A549 (cell line): ENCODE data around the gene PCSK6.

ENCODE experiments used
- CEBPB ChIP-seq, 2 experiments: fragments of >200 bp in 1 of 2; sonication (Bioruptor Twin) in 1 of 2; formaldehyde crosslinking in 1 of 2; IDR thresholded peaks; 2 replicates each; pipeline ENCODE4 v1.6.1; 2012 to 2016
- EP300 ChIP-seq, 2 experiments: fragments of >200 bp; sonication (Bioruptor Twin); formaldehyde crosslinking; IDR thresholded peaks; 2 replicates in 1 of 2; 3 replicates in 1 of 2; pipeline ENCODE4 v1.6.1; 2016 to 2017
- GATA3 ChIP-seq: IDR thresholded peaks from 2 replicates; pipeline ENCODE4 v1.6.1; 2012; ENCODE audit warnings: borderline replicate concordance
- JUN ChIP-seq, 2 experiments: fragments of >200 bp; sonication (Bioruptor Twin); formaldehyde crosslinking; IDR thresholded peaks; 2 replicates in 1 of 2; 3 replicates in 1 of 2; pipeline ENCODE4 v1.6.1; 2016 to 2017
- POLR2A ChIP-seq: IDR thresholded peaks from 2 replicates; pipeline ENCODE4 v1.6.1; 2012; ENCODE audit warnings: mild to moderate bottlenecking, low read length
- RFX5 ChIP-seq: fragments of 450-650 bp; IDR thresholded peaks from 2 replicates; pipeline ENCODE4 v1.7.1; 2014; ENCODE audit warnings: antibody characterized with exemption, mild to moderate bottlenecking, moderate library complexity
- TF ChIP-seq, protein P1 (sequence below): fragments of >200 bp; sonication (Bioruptor Twin); formaldehyde crosslinking; IDR thresholded peaks from 3 replicates; pipeline ENCODE4 v1.6.1; 2016
- TF ChIP-seq, protein P2 (sequence below): IDR thresholded peaks from 2 replicates; pipeline ENCODE4 v1.6.1; 2012; ENCODE audit warnings: low read depth, borderline replicate concordance
- TF ChIP-seq, protein P3 (sequence below): fragments of >200 bp; sonication (Bioruptor Twin); formaldehyde crosslinking; IDR thresholded peaks from 3 replicates; pipeline ENCODE4 v1.5.1; 2016

DNA sequence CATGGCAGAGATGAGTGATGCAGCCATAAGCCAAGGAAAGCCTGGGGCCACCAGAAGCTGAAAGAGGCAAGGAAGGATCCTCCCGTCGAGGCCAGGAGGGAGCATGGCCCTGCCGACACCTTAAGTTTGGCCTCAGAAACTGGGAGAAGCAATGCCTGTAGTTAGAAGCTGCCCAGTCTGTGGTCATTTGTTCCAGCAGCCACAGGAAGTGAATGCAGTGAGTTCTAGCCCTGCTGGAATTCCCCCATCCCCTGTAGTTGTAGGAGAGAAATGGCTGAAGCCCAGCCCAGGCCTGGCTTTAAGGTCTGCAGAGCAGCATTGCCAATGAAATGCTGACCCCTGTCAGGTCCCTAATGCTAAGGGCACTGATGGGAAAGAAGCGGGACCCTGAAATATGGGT lies 225.5 kb downstream of the PCSK6 start:
- TF ChIP-seq POLR2A (no peak), RFX5 (no peak), CEBPB (IDR thresholded peaks at IDR 0.05) (no peak), JUN (IDR thresholded peaks at IDR 0.05) (no peak), EP300 (IDR thresholded peaks at IDR 0.05) (no peak), GATA3 (no peak)
- TF ChIP-seq, protein P1, sequence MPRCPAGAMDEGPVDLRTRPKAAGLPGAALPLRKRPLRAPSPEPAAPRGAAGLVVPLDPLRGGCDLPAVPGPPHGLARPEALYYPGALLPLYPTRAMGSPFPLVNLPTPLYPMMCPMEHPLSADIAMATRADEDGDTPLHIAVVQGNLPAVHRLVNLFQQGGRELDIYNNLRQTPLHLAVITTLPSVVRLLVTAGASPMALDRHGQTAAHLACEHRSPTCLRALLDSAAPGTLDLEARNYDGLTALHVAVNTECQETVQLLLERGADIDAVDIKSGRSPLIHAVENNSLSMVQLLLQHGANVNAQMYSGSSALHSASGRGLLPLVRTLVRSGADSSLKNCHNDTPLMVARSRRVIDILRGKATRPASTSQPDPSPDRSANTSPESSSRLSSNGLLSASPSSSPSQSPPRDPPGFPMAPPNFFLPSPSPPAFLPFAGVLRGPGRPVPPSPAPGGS = no peak
- TF ChIP-seq, protein P2, sequence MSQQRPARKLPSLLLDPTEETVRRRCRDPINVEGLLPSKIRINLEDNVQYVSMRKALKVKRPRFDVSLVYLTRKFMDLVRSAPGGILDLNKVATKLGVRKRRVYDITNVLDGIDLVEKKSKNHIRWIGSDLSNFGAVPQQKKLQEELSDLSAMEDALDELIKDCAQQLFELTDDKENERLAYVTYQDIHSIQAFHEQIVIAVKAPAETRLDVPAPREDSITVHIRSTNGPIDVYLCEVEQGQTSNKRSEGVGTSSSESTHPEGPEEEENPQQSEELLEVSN = no peak
- TF ChIP-seq, protein P3, sequence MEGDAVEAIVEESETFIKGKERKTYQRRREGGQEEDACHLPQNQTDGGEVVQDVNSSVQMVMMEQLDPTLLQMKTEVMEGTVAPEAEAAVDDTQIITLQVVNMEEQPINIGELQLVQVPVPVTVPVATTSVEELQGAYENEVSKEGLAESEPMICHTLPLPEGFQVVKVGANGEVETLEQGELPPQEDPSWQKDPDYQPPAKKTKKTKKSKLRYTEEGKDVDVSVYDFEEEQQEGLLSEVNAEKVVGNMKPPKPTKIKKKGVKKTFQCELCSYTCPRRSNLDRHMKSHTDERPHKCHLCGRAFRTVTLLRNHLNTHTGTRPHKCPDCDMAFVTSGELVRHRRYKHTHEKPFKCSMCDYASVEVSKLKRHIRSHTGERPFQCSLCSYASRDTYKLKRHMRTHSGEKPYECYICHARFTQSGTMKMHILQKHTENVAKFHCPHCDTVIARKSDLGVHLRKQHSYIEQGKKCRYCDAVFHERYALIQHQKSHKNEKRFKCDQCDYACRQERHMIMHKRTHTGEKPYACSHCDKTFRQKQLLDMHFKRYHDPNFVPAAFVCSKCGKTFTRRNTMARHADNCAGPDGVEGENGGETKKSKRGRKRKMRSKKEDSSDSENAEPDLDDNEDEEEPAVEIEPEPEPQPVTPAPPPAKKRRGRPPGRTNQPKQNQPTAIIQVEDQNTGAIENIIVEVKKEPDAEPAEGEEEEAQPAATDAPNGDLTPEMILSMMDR = no peak
